Testis (tissue), 2 donors: Measurements from ENCODE around the gene OR6A2.

ENCODE experiments used
- CTCF ChIP-seq, 3 experiments: fragments of 450-650 bp in 2 of 3; fragments of 200-600 bp in 1 of 3; sonication (generic) in 1 of 3; IDR thresholded peaks; one replicate each; pipeline ENCODE4 v1.5.1; 2016 to 2019; ENCODE audit warnings: antibody characterized with exemption in 3 of 3, mild to moderate bottlenecking in 2 of 3, moderate library complexity in 1 of 3
- POLR2A ChIP-seq: fragments of 450-650 bp; IDR thresholded peaks from one replicate; pipeline ENCODE4 v1.6.1; 2017; ENCODE audit warnings: antibody characterized with exemption, mild to moderate bottlenecking, moderate library complexity

GRCh38 chr11:6825231-6825744 lies 25.8 kb upstream of the OR6A2 start:
- TF ChIP-seq CTCF (IDR thresholded peaks at IDR 0.05) = no peak
- TF ChIP-seq POLR2A = no peak
